Activated CD8-positive, alpha-beta T cell treated with anti-CD3 and anti-CD28 coated beads for 36 hours (primary cell): ENCODE results near the gene PRLH. TPM values are rescaled to one million over a fixed set of nuclear protein-coding genes. Genes with fewer than 3 reads are reported as not detected.

Experiments used
- ATAC-seq: fragments of 200-7000 bp; cut with Tn5 transposase; one replicate; pipeline ENCODE4 v1.10.0; 2021; ENCODE audit warnings: mild to moderate bottlenecking, moderate library complexity
- CTCF ChIA-PET: fragments of 350-600 bp; sonication (Branson Sonifier 250); formaldehyde crosslinking; loops from one replicate; lab custom pipeline; 2021; ENCODE audit warnings: antibody characterized with exemption; lab: Charles Lee
- POLR2A ChIA-PET: fragments of 350-600 bp; sonication (Branson Sonifier 250); formaldehyde crosslinking; loops from one replicate; lab custom pipeline; 2021; ENCODE audit warnings: antibody characterized with exemption; lab: Charles Lee
- DNase-seq: peaks from one replicate; pipeline ENCODE4 v3.0.0-alpha.2; 2020
- H3K27ac Mint-ChIP-seq: one replicate; pipeline ENCODE4 v1.8.0; 2021; ENCODE audit warnings: mild to moderate bottlenecking, mixed read lengths
- H3K27me3 Mint-ChIP-seq: one replicate; pipeline ENCODE4 v1.8.0; 2021; ENCODE audit warnings: mixed read lengths
- H3K36me3 Mint-ChIP-seq: one replicate; pipeline ENCODE4 v1.8.0; 2021; ENCODE audit warnings: low read depth, mixed read lengths
- H3K4me1 Mint-ChIP-seq: one replicate; pipeline ENCODE4 v1.8.0; 2021; ENCODE audit warnings: low read depth, mixed read lengths
- H3K4me3 Mint-ChIP-seq: one replicate; pipeline ENCODE4 v1.8.0; 2021; ENCODE audit warnings: mild to moderate bottlenecking, moderate library complexity, mixed read lengths
- H3K9me3 Mint-ChIP-seq: one replicate; pipeline ENCODE4 v1.8.0; 2021; ENCODE audit warnings: mixed read lengths
- intact Hi-C: fragments of 100-400 bp; cut with micrococcal nuclease; formaldehyde crosslinking; loops from one replicate; pipeline ENCODE4 v1.10.0; 2022
- total RNA-seq, 2 experiments: library from RNA; stranded (reverse); gene quantifications; one replicate each; pipeline ENCODE4 v1.2.3, GENCODE V29; 2021
- TF ChIP-seq, protein P1 (sequence below): fragments of 200-600 bp; IDR thresholded peaks from one replicate; pipeline ENCODE4 v1.8.0; 2022; ENCODE audit warnings: antibody characterized with exemption, mild to moderate bottlenecking

Gene PRLH
- total RNA-seq, 2 experiments from 2014 or later, result not detected

- ChIA-PET CTCF (interaction anchor here (1.2 to 8.2 kb wide), 3 partner anchors 45 to 419 kb away, joined by 3 to 285 read pairs (median 7); no protein-coding TSS in a partner anchor), POLR2A (no interaction called here)
- no peak overlapping the region for H3K4me3 Mint-ChIP-seq
- H3K4me1 Mint-ChIP-seq, result peaks cover 6% of the 10 kb centered on the region
- no peaks in the 10 kb centered on the region for H3K9me3 Mint-ChIP-seq
- no peak overlapping the region for H3K27ac Mint-ChIP-seq
- TF ChIP-seq, protein P1, sequence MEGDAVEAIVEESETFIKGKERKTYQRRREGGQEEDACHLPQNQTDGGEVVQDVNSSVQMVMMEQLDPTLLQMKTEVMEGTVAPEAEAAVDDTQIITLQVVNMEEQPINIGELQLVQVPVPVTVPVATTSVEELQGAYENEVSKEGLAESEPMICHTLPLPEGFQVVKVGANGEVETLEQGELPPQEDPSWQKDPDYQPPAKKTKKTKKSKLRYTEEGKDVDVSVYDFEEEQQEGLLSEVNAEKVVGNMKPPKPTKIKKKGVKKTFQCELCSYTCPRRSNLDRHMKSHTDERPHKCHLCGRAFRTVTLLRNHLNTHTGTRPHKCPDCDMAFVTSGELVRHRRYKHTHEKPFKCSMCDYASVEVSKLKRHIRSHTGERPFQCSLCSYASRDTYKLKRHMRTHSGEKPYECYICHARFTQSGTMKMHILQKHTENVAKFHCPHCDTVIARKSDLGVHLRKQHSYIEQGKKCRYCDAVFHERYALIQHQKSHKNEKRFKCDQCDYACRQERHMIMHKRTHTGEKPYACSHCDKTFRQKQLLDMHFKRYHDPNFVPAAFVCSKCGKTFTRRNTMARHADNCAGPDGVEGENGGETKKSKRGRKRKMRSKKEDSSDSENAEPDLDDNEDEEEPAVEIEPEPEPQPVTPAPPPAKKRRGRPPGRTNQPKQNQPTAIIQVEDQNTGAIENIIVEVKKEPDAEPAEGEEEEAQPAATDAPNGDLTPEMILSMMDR, result no peak
- intact Hi-C loops, result no loop called here
- H3K27me3 Mint-ChIP-seq, result peaks cover 3% of the 10 kb centered on the region
- ATAC-seq, result no peak
- H3K36me3 Mint-ChIP-seq, result no peaks in the 10 kb centered on the region
- no peak for DNase-seq
These were observed 7.5 kb downstream of the PRLH start for GRCh38 chr2:237573721-237574415.

GRCh38 chr2:237574467-237574866, 8.1 kb downstream of the PRLH start:
- no peak overlapping the region for H3K4me3 Mint-ChIP-seq
- no peak overlapping the region for H3K27ac Mint-ChIP-seq
- no peak for ATAC-seq
- peaks cover 6% of the 10 kb centered on the region for H3K4me1 Mint-ChIP-seq
- DNase-seq, result no peak
- TF ChIP-seq, protein P1, result no peak
- intact Hi-C loops, result no loop called here
- POLR2A ChIA-PET, result no interaction called here
- H3K27me3 Mint-ChIP-seq, result peaks cover 3% of the 10 kb centered on the region
- no peaks in the 10 kb centered on the region for H3K36me3 Mint-ChIP-seq
- H3K9me3 Mint-ChIP-seq, result no peaks in the 10 kb centered on the region
- CTCF ChIA-PET, result interaction anchor here (0.9 to 8.2 kb wide), 3 partner anchors 62 to 420 kb away, joined by 3 to 285 read pairs (median 3); no protein-coding TSS in a partner anchor

GRCh38 chr2:237574894-237575868, 8.8 kb downstream of the PRLH start:
- ChIA-PET CTCF (interaction anchor here (0.9 to 8.2 kb wide), 3 partner anchors 63 to 170 kb away, joined by 3 to 285 read pairs (median 6); no protein-coding TSS in a partner anchor), POLR2A (no interaction called here)
- Mint-ChIP-seq H3K4me3 (no peak overlapping the region), H3K27ac (no peak overlapping the region), H3K9me3 (no peaks in the 10 kb centered on the region), H3K4me1 (peaks cover 6% of the 10 kb centered on the region), H3K36me3 (no peaks in the 10 kb centered on the region), H3K27me3 (peaks cover 3% of the 10 kb centered on the region)
- no peak for ATAC-seq
- no peak for DNase-seq
- intact Hi-C loops, result loop anchor here (5.0 kb wide), 1 partner anchor 423 kb away; no protein-coding TSS in a partner anchor
- TF ChIP-seq, protein P1, result no peak

DNA sequence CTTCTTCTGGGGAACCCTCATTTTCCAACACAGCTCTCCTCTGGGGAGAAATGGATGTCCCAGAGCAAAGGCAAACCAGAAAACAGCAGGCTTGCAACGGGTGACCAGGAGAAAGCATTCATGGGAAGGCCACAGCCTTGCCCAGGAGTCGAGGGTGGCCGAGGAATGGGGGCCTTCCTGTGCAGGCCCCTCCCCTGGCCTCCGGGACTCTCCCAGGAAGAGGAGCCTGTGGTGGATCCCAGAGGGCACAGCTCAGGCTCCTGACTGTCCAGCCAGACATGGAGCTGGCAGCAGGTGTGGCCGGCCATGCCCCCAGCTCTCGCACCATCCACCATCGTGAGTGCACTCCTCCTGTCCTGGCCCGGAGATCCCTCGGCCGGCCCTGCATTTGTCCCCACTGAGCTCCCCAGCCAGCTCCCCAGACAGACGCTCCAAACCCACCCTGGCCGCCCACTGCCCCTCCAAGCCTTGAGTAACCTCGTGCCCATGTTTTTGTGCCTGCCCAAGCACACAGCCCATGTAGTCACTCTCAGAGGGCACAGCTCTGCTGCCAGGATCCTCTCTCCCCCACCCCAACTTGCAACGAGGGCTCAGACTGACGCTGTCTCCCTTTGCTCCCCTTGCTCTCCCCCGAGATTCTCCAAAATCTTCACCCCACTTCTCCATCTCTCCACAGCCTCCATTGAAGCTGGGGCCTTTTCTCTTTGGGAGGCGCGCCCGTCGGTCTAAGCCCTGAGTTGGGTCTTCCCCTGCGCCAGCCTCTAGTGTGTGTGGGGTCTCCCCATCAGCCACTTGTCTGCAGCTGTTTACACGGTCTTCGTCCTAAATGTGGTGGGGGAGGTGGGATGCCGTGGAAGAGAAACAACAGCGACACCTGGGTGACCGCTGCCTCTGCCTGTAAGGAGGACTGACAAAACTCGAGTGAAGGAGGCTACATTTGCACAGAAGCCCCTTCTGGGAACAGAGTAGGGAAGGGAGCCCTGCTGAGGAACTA, 9.8 kb downstream of the PRLH start:
- ChIA-PET POLR2A (no interaction called here), CTCF (interaction anchor here (1.8 to 8.2 kb wide), 2 partner anchors 64 to 169 kb away, joined by 6 to 285 read pairs; no protein-coding TSS in a partner anchor)
- no peaks in the 10 kb centered on the region for H3K9me3 Mint-ChIP-seq
- H3K4me1 Mint-ChIP-seq, result peaks cover 9% of the 10 kb centered on the region
- DNase-seq (no peak), ATAC-seq (no peak)
- peaks cover 3% of the 10 kb centered on the region for H3K27me3 Mint-ChIP-seq
- TF ChIP-seq, protein P1, result no peak
- H3K4me3 Mint-ChIP-seq, result no peak overlapping the region
- no peaks in the 10 kb centered on the region for H3K36me3 Mint-ChIP-seq
- intact Hi-C loops, result loop anchor here (5.0 kb wide), 1 partner anchor 424 kb away; no protein-coding TSS in a partner anchor
- no peak overlapping the region for H3K27ac Mint-ChIP-seq
